ENCODE results near the gene COG7. TPM values are rescaled to one million over a fixed set of nuclear protein-coding genes. Genes with fewer than 3 reads are reported as not detected.

COG7 gene
- total and polyA plus RNA-seq, 2 of the 13 experiments (the other 11 are each of a cell fraction or from before 2014, with no cell fraction given) = 12.6 to 54.5 TPM

GRCh38 chr16:23348579-23349469, 104.2 kb downstream of the COG7 start (continued):
- TF ChIP-seq HIC2 (CRISPR knock-in tag; IDR thresholded peaks at IDR 0.05; ENCODE audit: low read depth) = no peak
- no peak for TF ChIP-seq ZSCAN5A (CRISPR knock-in tag; IDR thresholded peaks at IDR 0.05; ENCODE audit: borderline replicate concordance)
- no peak for TF ChIP-seq ZNF207 (IDR thresholded peaks at IDR 0.05; ENCODE audit: borderline replicate concordance)
- no peak for TF ChIP-seq STAT6 (CRISPR knock-in tag; IDR thresholded peaks at IDR 0.05; ENCODE audit: borderline replicate concordance)
- TF ChIP-seq GABPB1 (CRISPR knock-in tag; IDR thresholded peaks at IDR 0.05) = no peak
- TF ChIP-seq MAX (IDR thresholded peaks at IDR 0.05) = no peak
- TF ChIP-seq CENPX (CRISPR knock-in tag; IDR thresholded peaks at IDR 0.05) = no peak
- TF ChIP-seq SOX6 (IDR thresholded peaks at IDR 0.05) = 0 out of 2 replicates have a peak, but pooled peaks have one; percentile 42
- no peak for TF ChIP-seq SOX6 (CRISPR knock-in tag; IDR thresholded peaks at IDR 0.05)
- no peak for TF ChIP-seq BRD4 (CRISPR knock-in tag; IDR thresholded peaks at IDR 0.05)
- TF ChIP-seq TRIM22 (IDR thresholded peaks at IDR 0.05) = 0 out of 2 replicates have a peak, but pooled peaks have one; percentile 56
- TF ChIP-seq ZNF496 (CRISPR knock-in tag; IDR thresholded peaks at IDR 0.05; ENCODE audit: insufficient replicate concordance) = no peak
- TF ChIP-seq ZNF10 (CRISPR knock-in tag; IDR thresholded peaks at IDR 0.05; ENCODE audit: borderline replicate concordance, low read depth) = no peak
- TF ChIP-seq RNF2 (conservative IDR thresholded peaks at IDR 0.05; ENCODE audit: low read depth) = no peak
- TF ChIP-seq SNAPC4 (CRISPR knock-in tag; IDR thresholded peaks at IDR 0.05) = no peak
- TF ChIP-seq PITX1 (CRISPR knock-in tag; IDR thresholded peaks at IDR 0.05) = no peak

Data from HepG2 (cell line).